22Rv1 (cell line): ENCODE measurements around the gene ELOVL5.

ENCODE experiments used
- CTCF ChIP-seq: fragments of 450-650 bp; IDR thresholded peaks from 2 replicates; pipeline ENCODE4 v1.5.1; 2017; ENCODE audit warnings: mild to moderate bottlenecking
- ZFX ChIP-seq: fragments of 450-650 bp; IDR thresholded peaks from 2 replicates; pipeline ENCODE4 v1.6.1; 2017; ENCODE audit warnings: antibody characterized with exemption, borderline replicate concordance

GRCh38 chr6:53376661-53377226 is 28.0 kb upstream of the ELOVL5 start:
- no peak for TF ChIP-seq ZFX
- TF ChIP-seq CTCF: no peak
